Neuronal stem cell (in vitro differentiated cells): Measurements from ENCODE around the gene HPCAL1.
"Not testable (repeated sequence)": the region's sequence is repeated elsewhere in the genome, so short reads cannot be mapped to it uniquely, and the experiment has no call there.

ENCODE experiments used
- DNase-seq: peaks from one replicate; pipeline ENCODE4 v3.0.0-alpha.2; 2013; ENCODE audit warnings: low spot score
- H2AFZ ChIP-seq: one replicate; pipeline ENCODE4 v1.6.1; 2013; ENCODE audit warnings: mild to moderate bottlenecking, low read length, inconsistent platforms
- H2AK5ac ChIP-seq: 2 replicates; pipeline ENCODE4 v1.6.1; 2013; ENCODE audit warnings: low read depth, mild to moderate bottlenecking, inconsistent platforms, low read length, moderate library complexity, mixed read lengths
- H2BK120ac ChIP-seq: 2 replicates; pipeline ENCODE4 v1.6.1; 2013; ENCODE audit warnings: low read depth, mild to moderate bottlenecking, inconsistent platforms, low read length, moderate library complexity, mixed read lengths
- H2BK12ac ChIP-seq: one replicate; pipeline ENCODE4 v1.6.1; 2013; ENCODE audit warnings: low read length, inconsistent platforms
- H2BK15ac ChIP-seq: 2 replicates; pipeline ENCODE4 v1.6.1; 2013; ENCODE audit warnings: mild to moderate bottlenecking, low read length, inconsistent platforms, mixed read lengths
- H2BK5ac ChIP-seq: one replicate; pipeline ENCODE4 v1.6.1; 2013; ENCODE audit warnings: inconsistent platforms, mild to moderate bottlenecking, low read length, moderate library complexity
- H3K14ac ChIP-seq: one replicate; pipeline ENCODE4 v1.6.1; 2013; ENCODE audit warnings: low read length, inconsistent platforms
- H3K18ac ChIP-seq: 2 replicates; pipeline ENCODE4 v1.6.1; 2013; ENCODE audit warnings: low read length, inconsistent platforms
- H3K23ac ChIP-seq: 2 replicates; pipeline ENCODE4 v1.6.1; 2013; ENCODE audit warnings: low read depth, mild to moderate bottlenecking, mixed read lengths, low read length, inconsistent platforms; ENCODE audit not compliant: poor library complexity
- H3K27ac ChIP-seq: replicated peaks from 3 replicates; pipeline ENCODE4 v1.5.1; 2013; ENCODE audit warnings: low read length, inconsistent platforms
- H3K27me3 ChIP-seq, 3 experiments: 2 replicates each; pipeline ENCODE4 v1.6.1; 2013; ENCODE audit warnings: low read length in 3 of 3, mild to moderate bottlenecking in 2 of 3, inconsistent platforms in 1 of 3, low read depth in 1 of 3, mixed read lengths in 1 of 3, moderate library complexity in 1 of 3; ENCODE audit not compliant: control insufficient read depth in 3 of 3, insufficient read depth in 3 of 3
- H3K36me3 ChIP-seq, 2 donors: replicated peaks in 1 of 2; 2 replicates each; pipeline ENCODE4 v1.6.1; 2013; ENCODE audit warnings: low read length in 2 of 2; ENCODE audit not compliant: control insufficient read depth in 2 of 2, insufficient read depth in 2 of 2
- H3K4ac ChIP-seq: 2 replicates; pipeline ENCODE4 v1.6.1; 2013; ENCODE audit warnings: inconsistent platforms, mild to moderate bottlenecking, low read length, moderate library complexity
- H3K4me1 ChIP-seq, 2 donors: 1 replicate in 1 of 2; 2 replicates in 1 of 2; pipeline ENCODE4 v1.6.1; 2013; ENCODE audit warnings: low read length in 2 of 2, low read depth in 1 of 2; ENCODE audit not compliant: control insufficient read depth in 2 of 2, insufficient read depth in 1 of 2
- H3K4me2 ChIP-seq: one replicate; pipeline ENCODE4 v1.6.1; 2013; ENCODE audit warnings: mild to moderate bottlenecking, low read length, inconsistent platforms; ENCODE audit not compliant: insufficient read depth, poor library complexity, severe bottlenecking
- H3K4me3 ChIP-seq, 2 donors: 2 replicates each; pipeline ENCODE4 v1.5.1; 2013; ENCODE audit warnings: low read length in 2 of 2, mild to moderate bottlenecking in 2 of 2, inconsistent platforms in 1 of 2, moderate library complexity in 1 of 2
- H3K79me1 ChIP-seq: one replicate; pipeline ENCODE4 v1.6.1; 2013; ENCODE audit warnings: low read depth, mild to moderate bottlenecking, inconsistent platforms, low read length, moderate library complexity
- H3K9ac ChIP-seq: one replicate; pipeline ENCODE4 v1.6.1; 2013; ENCODE audit warnings: mild to moderate bottlenecking, low read depth, low read length, inconsistent platforms; ENCODE audit not compliant: poor library complexity
- H3K9me3 ChIP-seq, 2 donors: replicated peaks in 1 of 2; 2 replicates each; pipeline versions ENCODE3 to v1.6.1; 2013; ENCODE audit warnings: low read length in 2 of 2, mild to moderate bottlenecking in 2 of 2, inconsistent platforms in 1 of 2, low read depth in 1 of 2, mixed read lengths in 1 of 2, moderate library complexity in 1 of 2; ENCODE audit not compliant: control insufficient read depth in 2 of 2, insufficient read depth in 1 of 2
- H4K8ac ChIP-seq: one replicate; pipeline ENCODE4 v1.6.1; 2013; ENCODE audit warnings: low read depth, mild to moderate bottlenecking, inconsistent platforms, low read length, moderate library complexity
- H4K91ac ChIP-seq: one replicate; pipeline ENCODE4 v1.6.1; 2013; ENCODE audit warnings: low read length, low read depth, mild to moderate bottlenecking, inconsistent platforms; ENCODE audit not compliant: poor library complexity
- WGBS, 2 donors: extraction: QIAGEN DNeasy Blood & Tissue Kit; methylation state at CpG; one replicate each; pipeline ENCODE4 v1.1.7; 2013; ENCODE audit warnings: missing lambda C conversion rate in 2 of 2, mixed read lengths in 1 of 2; ENCODE audit not compliant: insufficient read length in 2 of 2, insufficient replicate concordance in 1 of 2; ENCODE audit errors: extremely low coverage in 2 of 2; 5-methylcytosine and 5-hydroxymethylcytosine counted together

HPCAL1 gene

DNA sequence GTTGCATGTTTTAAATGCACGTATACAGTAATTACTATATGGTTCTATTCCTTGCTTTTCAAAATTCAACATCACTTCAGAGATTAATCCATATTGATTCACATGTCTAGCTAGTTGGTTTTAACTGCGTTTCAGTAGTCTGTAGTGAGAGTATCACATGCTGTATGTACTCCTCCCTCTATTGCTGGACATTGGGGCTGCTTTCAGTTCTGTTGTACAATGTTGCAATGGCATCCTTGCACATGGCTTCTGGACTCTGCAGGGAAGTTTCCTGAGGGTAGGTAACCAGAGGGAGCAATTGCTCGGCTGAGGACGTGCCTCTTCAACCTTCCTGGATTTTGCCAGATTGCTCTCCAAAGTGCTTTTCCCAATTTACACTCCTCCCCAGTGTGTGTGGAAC, 10.7 kb upstream of the HPCAL1 start:
- H3K9ac ChIP-seq = no peak overlapping the region
- H4K91ac ChIP-seq = no peak overlapping the region
- no peak overlapping the region for H2BK120ac ChIP-seq
- no peak overlapping the region for H3K4me2 ChIP-seq
- no peak overlapping the region for H3K4me3 ChIP-seq
- H3K23ac ChIP-seq = no peak overlapping the region
- no peaks in the 10 kb centered on the region for H3K27me3 ChIP-seq
- no peak overlapping the region for H4K8ac ChIP-seq
- no peak overlapping the region for H2BK15ac ChIP-seq
- no peak overlapping the region for H3K27ac ChIP-seq
- peaks cover 6 to 11% of the 10 kb centered on the region in 2 donors for H3K9me3 ChIP-seq
- no peak overlapping the region for H2BK5ac ChIP-seq
- H2AK5ac ChIP-seq = no peak overlapping the region
- no CpG with 5 or more reads among the region's 4 CpGs for WGBS, 2 donors
- no peaks in the 10 kb centered on the region for H3K4me1 ChIP-seq
- no peak overlapping the region for H2AFZ ChIP-seq
- H3K36me3 ChIP-seq = no peaks in the 10 kb centered on the region
- H3K4ac ChIP-seq = no peak overlapping the region
- H2BK12ac ChIP-seq = no peak overlapping the region
- no peak overlapping the region for H3K14ac ChIP-seq
- no peak overlapping the region for H3K18ac ChIP-seq
- no peak for DNase-seq
- H3K79me1 ChIP-seq = peaks cover 2% of the 10 kb centered on the region

DNA sequence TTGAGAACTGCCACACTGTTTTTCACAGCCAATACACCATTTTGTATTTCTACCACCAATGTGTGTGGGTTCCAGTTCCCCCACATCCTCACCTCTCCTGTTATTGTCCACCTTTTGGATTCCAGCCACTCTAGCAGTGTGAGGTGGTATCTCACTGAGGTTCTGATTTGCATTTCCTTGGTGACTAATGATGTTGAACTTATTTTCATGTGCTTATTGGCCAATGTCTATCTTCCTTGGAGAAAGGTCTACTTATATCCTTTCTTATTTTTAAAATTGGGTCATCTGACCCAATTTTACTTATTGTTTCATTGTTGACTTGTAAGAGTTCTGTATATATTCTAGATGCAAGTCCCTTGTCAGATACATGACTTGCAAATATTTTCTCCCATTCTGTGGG, 9.1 kb upstream of the HPCAL1 start:
- Histone ChIP-seq H3K9me3 (peaks cover 6 to 11% of the 10 kb centered on the region in 2 donors), H4K91ac (no peak overlapping the region), H2BK5ac (no peak overlapping the region), H3K4me3 (no peak overlapping the region), H3K79me1 (peaks cover 2% of the 10 kb centered on the region), H3K18ac (no peak overlapping the region), H3K27ac (no peak overlapping the region), H3K4me1 (no peaks in the 10 kb centered on the region), H4K8ac (no peak overlapping the region), H3K27me3 (no peaks in the 10 kb centered on the region), H3K4ac (no peak overlapping the region), H3K36me3 (no peaks in the 10 kb centered on the region), H3K23ac (no peak overlapping the region), H2BK15ac (no peak overlapping the region), H2AFZ (no peak overlapping the region), H3K4me2 (no peak overlapping the region), H2BK120ac (no peak overlapping the region), H2AK5ac (no peak overlapping the region), H3K9ac (no peak overlapping the region), H2BK12ac (no peak overlapping the region), H3K14ac (no peak overlapping the region)
- DNase-seq = no peak

DNA sequence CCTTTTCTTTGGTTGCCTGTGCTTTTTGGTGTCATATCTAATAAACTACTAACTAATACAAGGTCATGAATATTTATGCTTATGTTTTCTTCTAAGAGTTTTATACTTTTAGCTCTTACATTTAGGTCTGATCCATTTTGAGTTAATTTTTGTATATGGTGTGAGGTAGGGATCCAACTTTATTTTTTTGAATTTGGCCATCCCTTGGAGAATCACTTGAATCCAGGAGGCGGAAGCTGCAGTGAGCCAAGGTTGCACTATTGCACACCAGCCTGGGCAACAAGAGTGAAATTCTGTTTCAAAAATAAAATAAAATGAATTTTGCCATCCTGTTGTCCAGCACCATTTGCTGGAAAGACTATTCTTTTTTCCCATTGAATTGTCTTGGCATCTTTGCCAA, 8.6 kb upstream of the HPCAL1 start:
- Histone ChIP-seq H3K36me3 (no peaks in the 10 kb centered on the region), H3K4me1 (no peaks in the 10 kb centered on the region), H3K79me1 (peaks cover 2% of the 10 kb centered on the region), H2BK12ac (no peak overlapping the region), H3K4me2 (no peak overlapping the region), H3K27ac (no peak overlapping the region), H3K27me3 (no peaks in the 10 kb centered on the region), H2AFZ (no peak overlapping the region), H4K91ac (no peak overlapping the region), H2AK5ac (no peak overlapping the region), H2BK120ac (no peak overlapping the region), H2BK15ac (no peak overlapping the region), H3K23ac (no peak overlapping the region), H3K4ac (no peak overlapping the region), H4K8ac (no peak overlapping the region), H3K18ac (no peak overlapping the region), H3K9me3 (peaks cover 6 to 11% of the 10 kb centered on the region in 2 donors), H3K14ac (no peak overlapping the region), H3K9ac (no peak overlapping the region), H3K4me3 (no peak overlapping the region), H2BK5ac (no peak overlapping the region)
- DNase-seq = no peak
- WGBS, 2 donors = no CpG with 5 or more reads among the region's 1 CpG

DNA sequence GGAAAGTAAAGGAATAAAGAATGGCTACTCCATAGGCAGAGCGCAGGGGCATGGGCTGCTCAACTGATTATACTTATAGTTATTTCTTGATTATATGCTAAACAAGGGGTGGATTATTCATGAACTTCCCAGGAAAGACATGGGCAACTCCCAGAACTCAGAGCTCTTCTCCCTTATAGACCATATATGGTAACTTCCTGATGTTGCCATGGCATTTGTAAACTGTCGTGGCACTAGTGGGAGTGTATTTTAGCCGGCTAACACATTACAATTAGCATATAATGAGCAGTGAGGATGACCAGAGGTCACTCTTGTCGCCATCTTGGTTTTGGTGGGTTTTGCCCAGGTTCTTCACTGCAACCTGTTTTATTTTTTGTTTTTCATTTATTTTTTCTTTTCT, 7.1 kb upstream of the HPCAL1 start:
- not testable (repeated sequence) for H3K4me3 ChIP-seq, H3K9ac ChIP-seq, DNase-seq, H3K23ac ChIP-seq, H3K36me3 ChIP-seq, H3K4ac ChIP-seq, H2BK12ac ChIP-seq, H3K27ac ChIP-seq, H2BK15ac ChIP-seq, H2AK5ac ChIP-seq, H3K4me2 ChIP-seq, H3K4me1 ChIP-seq, H2AFZ ChIP-seq, H4K8ac ChIP-seq, H2BK120ac ChIP-seq, H3K79me1 ChIP-seq, H3K18ac ChIP-seq, H2BK5ac ChIP-seq, H3K14ac ChIP-seq, H3K27me3 ChIP-seq, H4K91ac ChIP-seq
- H3K9me3 ChIP-seq = peaks cover 6 to 11% of the 10 kb centered on the region in 2 donors
- no CpG with 5 or more reads among the region's 4 CpGs for WGBS, 2 donors
